ENCODE measurements around the gene RGS7. TPM values are rescaled to one million over a fixed set of nuclear protein-coding genes. Genes with fewer than 3 reads are reported as not detected.

RGS7 gene
- total RNA-seq, 2 experiments from 2014 or later = not detected

DNA sequence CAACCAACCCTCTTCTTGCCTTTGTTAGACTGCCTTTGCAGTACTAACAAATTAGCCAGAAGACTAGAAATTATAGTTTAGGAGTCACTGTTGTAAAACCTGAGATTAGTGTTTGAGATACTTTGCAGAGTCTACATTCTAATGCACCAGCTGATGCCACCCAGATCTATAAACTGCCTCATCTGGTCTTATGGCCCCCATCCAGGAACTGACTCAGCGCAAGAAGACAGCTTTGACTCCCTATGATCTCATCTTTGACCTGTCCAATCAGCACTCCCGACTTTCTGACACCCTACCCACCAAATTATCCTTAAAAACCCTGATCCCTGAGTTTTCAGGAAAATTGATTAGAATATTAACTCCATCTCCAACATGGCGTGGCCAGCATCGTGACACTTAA lies 334.6 kb downstream of the RGS7 start:
- ATAC-seq (no peak), DNase-seq (no peak)
- Mint-ChIP-seq H3K36me3 (ENCODE audit: low read depth) (no peaks in the 10 kb centered on the region), H3K4me3 (no peak overlapping the region), H3K9me3 (ENCODE audit: insufficient read depth) (peaks cover 9% of the 10 kb centered on the region), H3K27ac (no peak overlapping the region), H3K27me3 (ENCODE audit: low read depth) (no peaks in the 10 kb centered on the region), H3K4me1 (ENCODE audit: low read depth) (no peaks in the 10 kb centered on the region)
- CTCF ChIA-PET = no interaction called here
- POLR2A ChIA-PET = no interaction called here

DNA sequence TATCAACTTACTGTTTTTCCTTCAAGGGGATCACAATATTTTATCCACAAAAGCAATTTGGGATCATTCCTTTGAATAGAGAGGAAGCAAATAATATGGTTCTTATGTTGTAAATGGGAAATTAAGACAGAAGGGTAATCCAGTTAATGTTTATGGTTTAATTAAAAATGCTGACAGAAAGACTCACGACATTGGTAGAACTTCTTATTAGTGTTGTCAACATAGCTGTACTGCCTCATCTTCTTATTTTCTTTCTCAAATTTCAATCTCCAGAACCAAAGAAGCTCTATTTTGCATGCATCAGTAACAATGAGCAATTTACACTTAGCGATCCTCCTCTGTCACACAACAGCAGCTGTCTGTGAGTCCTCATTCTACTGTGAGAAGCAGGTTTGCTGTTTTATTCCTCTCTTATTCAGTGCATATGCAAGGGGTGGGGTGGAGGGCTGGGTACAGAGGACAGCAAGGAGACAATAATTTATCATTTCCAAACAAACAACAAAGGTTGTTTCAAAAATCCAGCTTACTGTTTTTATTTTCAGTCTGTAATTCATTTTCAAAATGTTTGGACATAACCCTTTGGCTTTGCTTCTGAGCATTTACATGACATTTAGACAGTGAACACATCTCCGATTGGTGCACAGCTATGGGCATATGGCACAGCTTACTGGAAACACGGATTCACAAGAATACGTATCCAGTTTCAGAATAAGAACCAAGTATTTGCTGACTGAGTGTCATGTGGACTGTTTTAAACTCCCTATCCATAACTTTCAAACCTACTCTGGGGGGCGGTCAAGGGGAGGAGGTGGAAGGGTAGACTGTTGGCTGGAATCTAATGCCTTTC lies 335.9 kb downstream of the RGS7 start:
- Mint-ChIP-seq H3K4me1 (ENCODE audit: low read depth) (no peaks in the 10 kb centered on the region), H3K27me3 (ENCODE audit: low read depth) (no peaks in the 10 kb centered on the region), H3K36me3 (ENCODE audit: low read depth) (no peaks in the 10 kb centered on the region), H3K4me3 (no peak overlapping the region), H3K9me3 (ENCODE audit: insufficient read depth) (peaks cover 9% of the 10 kb centered on the region), H3K27ac (no peak overlapping the region)
- DNase-seq (no peak), ATAC-seq (no peak)
- POLR2A ChIA-PET = interaction anchor here (0.6 kb wide), 1 partner anchor 1491 kb away, joined by 3 read pairs; no protein-coding TSS in a partner anchor
- CTCF ChIA-PET = no interaction called here

DNA sequence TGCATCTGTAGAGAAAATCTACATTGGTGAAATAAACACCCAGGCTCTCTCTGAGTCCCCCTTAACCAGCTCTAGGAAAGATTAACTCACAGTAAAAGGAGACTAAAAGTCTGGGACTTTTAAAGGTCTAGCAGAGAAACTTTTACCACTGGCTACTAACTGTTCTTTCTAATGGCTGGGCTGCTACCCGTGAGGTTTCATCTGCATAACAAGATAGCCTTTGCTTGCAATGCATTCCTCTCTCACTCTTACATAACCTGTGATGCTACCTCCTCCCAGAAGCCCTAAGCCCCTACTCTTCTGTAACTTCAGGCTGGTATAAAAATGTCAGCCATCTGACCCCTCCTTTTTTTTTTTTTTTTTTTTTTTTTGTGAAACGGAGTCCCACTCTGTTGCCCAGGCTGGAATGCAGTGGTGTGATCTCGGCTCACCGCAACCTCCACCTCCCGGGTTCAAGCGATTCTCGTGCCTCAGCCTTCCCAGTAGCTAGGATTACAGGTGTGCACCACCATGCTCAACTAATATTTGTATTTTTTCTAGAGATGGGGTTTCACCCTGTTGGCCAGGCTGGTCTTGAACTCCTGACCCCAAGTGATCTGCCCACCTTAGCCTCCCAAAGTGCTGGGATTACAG lies 344.2 kb downstream of the RGS7 start:
- Mint-ChIP-seq H3K4me3 (no peak overlapping the region), H3K27ac (no peak overlapping the region), H3K27me3 (ENCODE audit: low read depth) (no peaks in the 10 kb centered on the region), H3K36me3 (ENCODE audit: low read depth) (no peaks in the 10 kb centered on the region), H3K9me3 (ENCODE audit: insufficient read depth) (peaks cover 3% of the 10 kb centered on the region), H3K4me1 (ENCODE audit: low read depth) (no peaks in the 10 kb centered on the region)
- DNase-seq = no peak
- ChIA-PET POLR2A (no interaction called here), CTCF (no interaction called here)
- ATAC-seq = no peak

DNA sequence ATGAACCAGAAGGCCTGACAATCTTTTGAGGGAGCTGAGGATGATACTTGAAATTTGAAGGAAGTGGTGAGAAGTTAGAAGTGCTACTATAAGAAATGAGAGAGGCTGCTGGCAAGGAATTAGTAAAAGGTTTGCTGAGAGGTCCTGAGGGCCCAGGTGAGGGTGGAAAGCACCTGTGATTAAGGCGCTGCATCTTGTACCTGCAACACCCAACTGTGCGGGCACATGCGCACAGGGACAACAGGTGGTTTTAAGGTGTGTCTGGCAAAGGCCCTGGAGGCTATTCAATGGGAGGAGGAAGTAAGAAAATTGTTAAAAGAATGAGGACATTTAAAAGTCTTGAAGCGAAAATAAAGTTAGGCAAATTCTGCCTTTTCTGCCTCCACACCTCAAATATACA lies 349.3 kb downstream of the RGS7 start:
- CTCF ChIA-PET = no interaction called here
- peaks cover 4% of the 10 kb centered on the region for H3K9me3 Mint-ChIP-seq (ENCODE audit: insufficient read depth)
- no peak overlapping the region for H3K4me3 Mint-ChIP-seq
- H3K4me1 Mint-ChIP-seq (ENCODE audit: low read depth) = no peaks in the 10 kb centered on the region
- no peaks in the 10 kb centered on the region for H3K27me3 Mint-ChIP-seq (ENCODE audit: low read depth)
- H3K36me3 Mint-ChIP-seq (ENCODE audit: low read depth) = no peaks in the 10 kb centered on the region
- ATAC-seq = no peak
- no peak overlapping the region for H3K27ac Mint-ChIP-seq
- DNase-seq = no peak
- POLR2A ChIA-PET = no interaction called here

DNA sequence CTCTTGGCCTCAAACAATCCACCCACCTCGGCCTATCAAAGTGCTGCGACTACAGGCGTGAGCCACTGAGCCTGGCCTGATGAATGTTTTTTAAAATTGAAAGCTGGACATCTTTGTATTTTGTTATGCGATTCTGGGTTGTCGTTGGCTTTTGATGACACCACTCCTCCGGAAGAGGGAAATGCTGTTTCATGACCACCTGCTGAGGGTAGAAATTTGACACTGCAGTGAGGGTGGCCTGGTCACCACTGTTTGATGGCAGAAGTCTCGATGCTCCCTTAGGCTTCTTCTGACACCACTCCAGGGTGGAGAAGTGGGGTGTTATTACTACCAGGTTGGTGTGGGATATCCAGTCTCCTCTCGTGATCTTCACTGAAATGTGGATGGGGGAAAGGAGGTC lies 357.2 kb downstream of the RGS7 start:
- Mint-ChIP-seq H3K4me3 (no peak overlapping the region), H3K36me3 (ENCODE audit: low read depth) (no peaks in the 10 kb centered on the region), H3K27me3 (ENCODE audit: low read depth) (no peaks in the 10 kb centered on the region), H3K27ac (no peak overlapping the region), H3K9me3 (ENCODE audit: insufficient read depth) (peaks cover 4% of the 10 kb centered on the region), H3K4me1 (ENCODE audit: low read depth) (no peaks in the 10 kb centered on the region)
- ChIA-PET POLR2A (no interaction called here), CTCF (no interaction called here)
- no peak for DNase-seq
- no peak for ATAC-seq

DNA sequence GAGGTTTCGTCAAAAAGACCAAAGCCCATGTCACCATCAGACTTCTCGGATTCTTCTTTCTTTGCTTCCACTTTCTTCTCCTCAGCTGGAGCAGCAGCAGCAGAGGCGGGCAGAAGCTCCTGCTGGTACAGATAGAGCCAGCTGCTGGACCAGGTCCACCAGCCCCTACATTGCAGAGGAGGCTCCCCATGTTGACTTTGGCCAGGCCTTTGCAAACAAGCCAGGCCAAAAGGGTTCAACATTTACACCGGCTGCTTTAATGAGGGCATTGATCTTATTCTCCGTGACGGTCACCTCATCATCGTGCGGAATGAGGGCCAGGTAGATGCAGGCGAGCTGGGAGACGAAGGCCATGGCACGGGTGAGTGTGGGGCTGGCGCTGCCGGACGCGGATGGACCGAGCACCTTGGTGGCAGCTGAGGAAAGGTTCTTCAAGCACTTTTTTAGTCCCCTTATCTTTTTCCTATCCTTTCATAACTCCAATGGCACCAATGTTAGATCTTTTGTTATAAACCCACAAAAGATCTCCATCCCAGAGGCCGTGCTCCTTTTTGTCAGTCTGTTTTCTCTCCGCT lies 358.5 kb downstream of the RGS7 start:
- Mint-ChIP-seq H3K27ac (no peak overlapping the region), H3K36me3 (ENCODE audit: low read depth) (no peaks in the 10 kb centered on the region), H3K4me1 (ENCODE audit: low read depth) (no peaks in the 10 kb centered on the region), H3K4me3 (no peak overlapping the region), H3K27me3 (ENCODE audit: low read depth) (no peaks in the 10 kb centered on the region), H3K9me3 (ENCODE audit: insufficient read depth) (peaks cover 4% of the 10 kb centered on the region)
- POLR2A ChIA-PET = no interaction called here
- CTCF ChIA-PET = no interaction called here
- DNase-seq (no peak), ATAC-seq (no peak)

DNA sequence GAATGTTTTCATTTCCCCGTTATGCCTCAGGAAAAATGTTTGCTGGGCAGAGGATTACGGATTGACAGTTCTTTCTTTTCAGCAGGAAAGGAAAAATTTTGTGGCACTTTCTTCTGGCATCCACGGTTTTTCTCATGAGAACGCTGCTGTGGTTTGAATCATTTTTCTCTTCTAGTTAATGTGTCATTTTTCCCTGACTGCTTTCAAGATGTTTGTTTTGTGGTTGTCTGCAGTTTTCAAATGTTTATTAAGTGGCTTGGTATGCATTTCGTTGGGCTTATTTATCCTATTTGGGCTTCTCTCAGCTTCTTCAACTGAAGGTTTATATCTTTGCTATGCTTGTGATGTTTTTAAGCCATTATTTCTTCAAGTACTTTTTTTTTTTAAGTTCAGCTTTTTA lies 359.0 kb downstream of the RGS7 start:
- H3K4me1 Mint-ChIP-seq (ENCODE audit: low read depth) = no peaks in the 10 kb centered on the region
- ATAC-seq (no peak), DNase-seq (no peak)
- no peaks in the 10 kb centered on the region for H3K36me3 Mint-ChIP-seq (ENCODE audit: low read depth)
- no peak overlapping the region for H3K27ac Mint-ChIP-seq
- ChIA-PET CTCF (no interaction called here), POLR2A (no interaction called here)
- H3K27me3 Mint-ChIP-seq (ENCODE audit: low read depth) = no peaks in the 10 kb centered on the region
- H3K9me3 Mint-ChIP-seq (ENCODE audit: insufficient read depth) = peaks cover 4% of the 10 kb centered on the region
- H3K4me3 Mint-ChIP-seq = no peak overlapping the region

DNA sequence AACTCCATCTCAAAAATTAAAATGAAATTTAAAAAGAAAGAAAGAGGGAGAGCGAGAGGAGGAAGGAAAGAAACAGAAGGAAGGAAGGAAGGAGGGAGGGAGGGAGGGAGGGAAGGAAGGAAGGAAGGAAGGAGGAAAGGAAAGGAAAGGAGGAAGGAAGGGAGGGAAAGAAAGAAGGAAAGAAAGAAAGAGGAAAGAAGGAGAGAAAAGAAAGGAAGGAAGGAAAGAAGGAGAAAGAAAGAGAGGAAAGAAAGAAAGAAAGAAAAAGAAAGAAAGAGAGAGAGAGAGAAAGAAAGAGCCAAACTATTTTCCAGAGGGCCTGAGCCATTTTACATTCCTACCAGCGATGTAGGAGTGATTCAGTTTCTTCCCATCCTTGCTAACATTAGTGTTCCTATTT lies 364.0 kb downstream of the RGS7 start:
- no peak overlapping the region for H3K27ac Mint-ChIP-seq
- no peaks in the 10 kb centered on the region for H3K9me3 Mint-ChIP-seq (ENCODE audit: insufficient read depth)
- H3K27me3 Mint-ChIP-seq (ENCODE audit: low read depth) = no peaks in the 10 kb centered on the region
- ChIA-PET CTCF (no interaction called here), POLR2A (no interaction called here)
- H3K36me3 Mint-ChIP-seq (ENCODE audit: low read depth) = no peaks in the 10 kb centered on the region
- no peaks in the 10 kb centered on the region for H3K4me1 Mint-ChIP-seq (ENCODE audit: low read depth)
- ATAC-seq (no peak), DNase-seq (no peak)
- no peak overlapping the region for H3K4me3 Mint-ChIP-seq

DNA sequence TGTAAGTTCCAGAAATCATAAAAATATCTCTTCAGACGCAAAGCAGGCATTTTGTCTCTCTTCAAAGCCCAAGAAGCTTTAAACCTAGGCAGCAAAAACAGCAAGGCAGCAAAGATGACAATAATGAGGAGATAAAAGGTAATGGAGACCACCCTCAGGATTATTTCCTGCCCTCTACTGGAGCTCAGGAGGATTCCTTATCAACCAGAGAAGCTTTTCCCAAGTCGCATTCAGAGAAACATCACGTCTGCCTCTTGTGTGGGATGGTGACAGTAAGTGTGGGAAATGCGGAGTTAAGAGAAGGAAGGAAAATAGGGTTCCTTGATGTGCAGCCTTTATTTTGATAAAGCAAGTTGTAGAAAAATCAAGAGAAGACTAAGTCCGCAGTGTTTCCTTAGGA lies 365.8 kb downstream of the RGS7 start:
- ATAC-seq (no peak), DNase-seq (no peak)
- Mint-ChIP-seq H3K9me3 (ENCODE audit: insufficient read depth) (no peaks in the 10 kb centered on the region), H3K27ac (no peak overlapping the region), H3K4me3 (no peak overlapping the region), H3K27me3 (ENCODE audit: low read depth) (no peaks in the 10 kb centered on the region), H3K36me3 (ENCODE audit: low read depth) (no peaks in the 10 kb centered on the region), H3K4me1 (ENCODE audit: low read depth) (no peaks in the 10 kb centered on the region)
- POLR2A ChIA-PET = no interaction called here
- CTCF ChIA-PET = no interaction called here

DNA sequence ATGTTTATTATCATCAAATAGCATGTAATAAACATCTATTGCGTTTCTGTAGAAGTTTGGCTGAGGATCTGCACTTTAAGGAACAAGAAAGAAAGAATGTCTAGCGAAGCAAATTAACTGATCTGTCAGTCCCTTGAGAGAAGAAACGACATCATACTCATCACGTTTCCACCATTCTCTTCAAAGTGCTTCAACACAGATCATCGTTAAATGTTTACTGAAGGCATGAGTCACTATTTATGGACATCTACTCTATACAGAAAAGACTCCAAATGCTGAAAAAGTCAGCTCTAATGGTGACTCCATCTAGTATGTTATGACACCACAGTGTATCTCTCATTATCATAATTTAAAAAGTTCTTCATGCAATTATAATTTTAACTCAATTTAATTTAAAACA lies 369.1 kb downstream of the RGS7 start:
- Mint-ChIP-seq H3K36me3 (ENCODE audit: low read depth) (no peaks in the 10 kb centered on the region), H3K27ac (no peak overlapping the region), H3K9me3 (ENCODE audit: insufficient read depth) (no peaks in the 10 kb centered on the region), H3K27me3 (ENCODE audit: low read depth) (no peaks in the 10 kb centered on the region), H3K4me3 (no peak overlapping the region), H3K4me1 (ENCODE audit: low read depth) (no peaks in the 10 kb centered on the region)
- no peak for ATAC-seq
- ChIA-PET CTCF (no interaction called here), POLR2A (no interaction called here)
- no peak for DNase-seq

DNA sequence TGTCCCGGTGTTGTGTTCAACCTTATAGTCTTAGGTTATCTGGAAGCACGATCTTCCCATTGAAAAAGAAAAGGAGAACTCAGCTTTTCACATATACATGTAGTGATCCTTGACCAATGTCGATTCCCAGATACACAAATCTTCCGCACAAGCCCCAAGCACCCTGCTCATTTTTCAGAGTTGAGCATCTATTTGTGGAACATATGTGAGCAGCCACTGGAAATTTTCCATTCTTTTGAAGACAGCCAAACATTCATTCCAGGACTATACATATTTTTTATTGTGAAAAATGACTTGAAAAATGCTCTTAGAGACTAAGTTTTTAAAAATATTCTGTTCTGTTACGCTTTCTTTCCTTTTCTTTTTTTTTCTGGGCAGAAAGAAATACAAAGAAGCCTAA lies 371.9 kb downstream of the RGS7 start:
- ChIA-PET CTCF (no interaction called here), POLR2A (no interaction called here)
- Mint-ChIP-seq H3K4me3 (no peak overlapping the region), H3K36me3 (ENCODE audit: low read depth) (no peaks in the 10 kb centered on the region), H3K27me3 (ENCODE audit: low read depth) (no peaks in the 10 kb centered on the region), H3K27ac (no peak overlapping the region), H3K4me1 (ENCODE audit: low read depth) (no peaks in the 10 kb centered on the region), H3K9me3 (ENCODE audit: insufficient read depth) (no peaks in the 10 kb centered on the region)
- DNase-seq (no peak), ATAC-seq (no peak)

DNA sequence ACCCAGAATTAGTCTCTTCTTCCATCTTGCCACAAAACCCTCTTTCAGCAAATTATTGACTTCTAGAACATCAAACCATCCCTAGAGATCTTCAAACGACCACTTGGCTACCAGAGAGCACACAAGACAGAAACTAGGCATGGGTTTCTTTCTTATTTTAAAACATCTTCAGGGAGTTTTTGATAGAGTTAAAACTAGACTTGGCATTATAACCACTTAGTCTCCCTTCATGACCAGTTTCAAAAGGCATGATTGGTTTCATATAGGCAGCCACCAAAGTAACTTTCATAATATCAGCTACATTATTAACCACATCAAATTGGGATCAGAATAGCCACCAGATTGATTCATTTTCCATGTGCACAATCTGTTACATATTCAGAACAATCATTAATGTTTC lies 376.7 kb downstream of the RGS7 start:
- Mint-ChIP-seq H3K36me3 (ENCODE audit: low read depth) (no peaks in the 10 kb centered on the region), H3K27me3 (ENCODE audit: low read depth) (no peaks in the 10 kb centered on the region), H3K9me3 (ENCODE audit: insufficient read depth) (peaks cover 5% of the 10 kb centered on the region), H3K4me3 (no peak overlapping the region), H3K4me1 (ENCODE audit: low read depth) (no peaks in the 10 kb centered on the region), H3K27ac (no peak overlapping the region)
- DNase-seq = no peak
- no peak for ATAC-seq
- ChIA-PET CTCF (no interaction called here), POLR2A (no interaction called here)

Measured in activated CD8-positive, alpha-beta T cell treated with anti-CD3 and anti-CD28 coated beads, Interleukin-2, amount 10 ng/mL, durations not matched to agents 7 days and 5 days (primary cell).